ENCODE results near the gene PRDM5. TPM values are rescaled to one million over a fixed set of nuclear protein-coding genes. Genes with fewer than 3 reads are reported as not detected.

PRDM5 gene
- total RNA-seq, 6 experiments from 2014 or later: 0.20 to 0.64 (median 0.36) TPM

DNA sequence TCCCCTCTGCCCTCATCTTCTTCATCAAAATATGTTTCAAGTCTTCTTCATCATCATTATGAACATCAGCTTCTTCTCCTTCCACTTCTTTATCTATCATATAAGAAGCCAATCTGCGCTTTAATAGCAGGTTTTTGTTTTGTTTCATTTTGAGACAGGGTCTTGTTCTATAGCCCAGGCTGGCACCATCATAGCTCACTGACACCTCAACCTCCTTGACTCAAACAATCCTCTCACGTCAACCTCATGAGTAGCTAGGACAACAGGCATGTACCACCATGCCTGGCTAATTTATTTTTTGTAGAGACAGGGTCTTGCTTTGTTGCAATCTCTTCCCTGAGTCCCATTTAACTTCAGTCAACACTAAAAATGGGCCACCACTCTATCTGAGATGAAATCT lies 27.0 kb downstream of the PRDM5 start:
- no peak overlapping the region for H3K27ac ChIP-seq
- TF ChIP-seq POLR2A (IDR thresholded peaks at IDR 0.05): no peak
- TF ChIP-seq, protein P1, sequence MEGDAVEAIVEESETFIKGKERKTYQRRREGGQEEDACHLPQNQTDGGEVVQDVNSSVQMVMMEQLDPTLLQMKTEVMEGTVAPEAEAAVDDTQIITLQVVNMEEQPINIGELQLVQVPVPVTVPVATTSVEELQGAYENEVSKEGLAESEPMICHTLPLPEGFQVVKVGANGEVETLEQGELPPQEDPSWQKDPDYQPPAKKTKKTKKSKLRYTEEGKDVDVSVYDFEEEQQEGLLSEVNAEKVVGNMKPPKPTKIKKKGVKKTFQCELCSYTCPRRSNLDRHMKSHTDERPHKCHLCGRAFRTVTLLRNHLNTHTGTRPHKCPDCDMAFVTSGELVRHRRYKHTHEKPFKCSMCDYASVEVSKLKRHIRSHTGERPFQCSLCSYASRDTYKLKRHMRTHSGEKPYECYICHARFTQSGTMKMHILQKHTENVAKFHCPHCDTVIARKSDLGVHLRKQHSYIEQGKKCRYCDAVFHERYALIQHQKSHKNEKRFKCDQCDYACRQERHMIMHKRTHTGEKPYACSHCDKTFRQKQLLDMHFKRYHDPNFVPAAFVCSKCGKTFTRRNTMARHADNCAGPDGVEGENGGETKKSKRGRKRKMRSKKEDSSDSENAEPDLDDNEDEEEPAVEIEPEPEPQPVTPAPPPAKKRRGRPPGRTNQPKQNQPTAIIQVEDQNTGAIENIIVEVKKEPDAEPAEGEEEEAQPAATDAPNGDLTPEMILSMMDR (IDR thresholded peaks at IDR 0.05): no peak
- no peak for DNase-seq
- no peak overlapping the region for H3K4me3 ChIP-seq
- H3K36me3 ChIP-seq: no peaks in the 10 kb centered on the region
- no peaks in the 10 kb centered on the region for H3K4me1 ChIP-seq
- no peak for ATAC-seq
- H3K9me3 ChIP-seq: peaks cover 0 to 7% (median 0%) of the 10 kb centered on the region in 4 donors
- 61% methylated on average over 2 of the region's 2 CpGs for WGBS (ENCODE audit: insufficient coverage, low coverage, low lambda C conversion rate, missing lambda C conversion rate)
- intact Hi-C loops (cut with DNase I): no loop called here
- H3K27me3 ChIP-seq: no peaks in the 10 kb centered on the region

DNA sequence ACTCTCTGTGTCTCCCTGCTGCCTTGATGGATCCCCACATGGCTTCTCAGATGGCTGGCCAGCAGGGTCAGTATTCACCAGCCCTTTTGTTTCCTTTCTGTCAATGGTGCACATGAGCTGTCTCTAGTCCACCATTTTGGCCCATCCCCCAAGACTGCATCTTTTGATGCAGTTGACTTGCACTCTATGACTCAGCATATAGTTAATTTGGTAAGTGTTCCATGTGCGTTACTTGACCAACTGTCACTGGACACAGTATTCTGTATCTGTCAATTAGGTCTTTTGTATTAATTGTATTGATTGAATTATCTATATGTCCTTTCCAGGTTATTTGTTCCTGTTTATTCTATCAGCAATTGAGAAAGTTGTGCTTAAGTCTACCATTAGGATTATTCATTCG lies 29.2 kb downstream of the PRDM5 start:
- Histone ChIP-seq H3K27ac (no peak overlapping the region), H3K9me3 (peaks cover 0 to 7% (median 0%) of the 10 kb centered on the region in 4 donors), H3K27me3 (no peaks in the 10 kb centered on the region), H3K4me1 (no peaks in the 10 kb centered on the region), H3K4me3 (no peak overlapping the region), H3K36me3 (no peaks in the 10 kb centered on the region)
- ATAC-seq (no peak), DNase-seq (no peak)
- WGBS (ENCODE audit: insufficient coverage, low coverage, low lambda C conversion rate, missing lambda C conversion rate): 70% methylated on average over 2 of the region's 2 CpGs
- intact Hi-C loops (cut with DNase I): no loop called here
- TF ChIP-seq, protein P1 (IDR thresholded peaks at IDR 0.05): no peak
- no peak for TF ChIP-seq POLR2A (IDR thresholded peaks at IDR 0.05)

DNA sequence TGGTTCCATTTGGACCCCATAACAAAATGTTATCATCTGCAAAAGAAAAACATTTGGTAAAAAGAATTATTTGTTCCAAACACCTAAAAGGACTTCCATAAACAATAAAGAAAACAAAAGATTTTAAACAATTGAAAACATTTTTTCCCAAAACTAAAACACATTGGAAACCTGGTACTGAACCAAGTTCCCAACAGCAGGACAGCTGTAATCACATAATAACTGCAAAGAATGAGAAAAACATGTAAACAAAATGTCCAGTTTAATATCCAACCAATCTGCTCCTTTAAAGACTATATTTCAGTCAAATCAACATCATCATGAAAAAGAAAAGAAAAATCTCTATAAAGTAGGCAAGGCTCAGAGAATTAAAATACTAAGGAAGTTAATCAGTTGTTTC lies 36.3 kb downstream of the PRDM5 start:
- no peak for TF ChIP-seq POLR2A (IDR thresholded peaks at IDR 0.05)
- TF ChIP-seq, protein P1 (IDR thresholded peaks at IDR 0.05): no peak

DNA sequence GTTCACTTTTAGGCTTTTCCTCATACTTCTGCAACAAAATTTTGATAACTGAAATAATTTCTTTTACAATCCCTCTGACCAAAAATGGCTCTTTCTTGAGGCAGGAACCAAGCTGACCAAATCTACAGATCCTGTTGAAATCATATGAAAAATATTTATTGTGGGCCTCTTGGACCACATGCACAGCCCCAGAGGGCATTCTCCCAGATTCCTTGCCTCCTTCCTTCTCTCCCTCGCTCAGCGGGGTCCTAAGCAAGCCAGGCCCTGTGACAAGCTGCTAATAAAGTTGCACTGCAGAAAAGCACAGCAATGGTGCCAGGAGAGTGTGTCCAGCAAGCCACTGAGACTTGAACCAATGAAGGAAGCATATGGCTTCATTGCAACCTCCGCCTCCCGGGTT lies 40.7 kb downstream of the PRDM5 start:
- ATAC-seq (no peak), DNase-seq (no peak)
- no peak overlapping the region for H3K4me3 ChIP-seq
- 65% methylated on average over 2 of the region's 4 CpGs for WGBS (ENCODE audit: insufficient coverage, low coverage, low lambda C conversion rate, missing lambda C conversion rate)
- H3K27me3 ChIP-seq: no peaks in the 10 kb centered on the region
- intact Hi-C loops (cut with DNase I): no loop called here
- no peak overlapping the region for H3K27ac ChIP-seq
- H3K4me1 ChIP-seq: no peaks in the 10 kb centered on the region
- no peaks in the 10 kb centered on the region for H3K36me3 ChIP-seq
- TF ChIP-seq, protein P1 (IDR thresholded peaks at IDR 0.05): no peak
- TF ChIP-seq POLR2A (IDR thresholded peaks at IDR 0.05): no peak
- H3K9me3 ChIP-seq: no peaks in the 10 kb centered on the region

More for the DNA sequence above, 36.3 kb downstream of the PRDM5 start:
- intact Hi-C loops (cut with DNase I): no loop called here
- Histone ChIP-seq H3K27me3 (no peaks in the 10 kb centered on the region), H3K36me3 (no peaks in the 10 kb centered on the region), H3K27ac (no peak overlapping the region), H3K4me1 (no peaks in the 10 kb centered on the region), H3K4me3 (no peak overlapping the region), H3K9me3 (no peaks in the 10 kb centered on the region)
- ATAC-seq (no peak), DNase-seq (no peak)

DNA sequence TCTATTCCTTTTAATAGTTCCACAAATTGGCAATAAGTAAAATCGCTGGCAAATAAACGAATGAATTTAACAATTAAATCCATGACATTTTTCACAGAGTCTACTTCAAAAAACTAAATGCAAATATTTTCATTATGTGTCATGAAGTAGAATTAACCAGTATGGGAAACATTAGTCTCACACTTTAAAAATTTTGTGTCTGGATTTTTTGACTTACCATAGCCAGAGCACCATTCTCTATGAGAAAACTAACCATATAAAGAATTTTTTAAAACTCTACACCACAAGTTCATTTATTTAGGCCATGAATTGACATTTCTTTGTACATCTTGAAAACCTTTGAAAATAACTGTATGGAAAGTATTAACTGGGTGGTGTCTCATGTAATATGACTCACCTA lies 41.2 kb downstream of the PRDM5 start:
- Histone ChIP-seq H3K4me3 (no peak overlapping the region), H3K27me3 (no peaks in the 10 kb centered on the region), H3K36me3 (no peaks in the 10 kb centered on the region), H3K9me3 (no peaks in the 10 kb centered on the region), H3K27ac (no peak overlapping the region), H3K4me1 (no peaks in the 10 kb centered on the region)
- DNase-seq (no peak), ATAC-seq (no peak)
- TF ChIP-seq POLR2A (IDR thresholded peaks at IDR 0.05): no peak
- TF ChIP-seq, protein P1 (IDR thresholded peaks at IDR 0.05): no peak
- WGBS (ENCODE audit: insufficient coverage, low coverage, low lambda C conversion rate, missing lambda C conversion rate): 60% methylated on average over 2 of the region's 2 CpGs
- intact Hi-C loops (cut with DNase I): no loop called here

All from right lobe of liver (tissue), 6 donors.